HEK293T (cell line): ENCODE measurements around the gene PDZD2.

Experiments
- ARNT ChIP-seq: fragments of 450-650 bp; IDR thresholded peaks from 2 replicates; pipeline ENCODE4 v1.6.1; 2017; ENCODE audit warnings: mild to moderate bottlenecking
- CTBP1 ChIP-seq: fragments of 450-650 bp; IDR thresholded peaks from 2 replicates; pipeline ENCODE4 v1.6.1; 2016; ENCODE audit warnings: borderline replicate concordance
- HDGF ChIP-seq: fragments of 450-650 bp; IDR thresholded peaks from 2 replicates; pipeline ENCODE4 v1.6.1; 2017; ENCODE audit warnings: antibody characterized with exemption, borderline replicate concordance
- SUZ12 ChIP-seq: fragments of 450-650 bp; IDR thresholded peaks from 2 replicates; pipeline ENCODE4 v1.6.1; 2016; ENCODE audit warnings: mild to moderate bottlenecking

GRCh38 chr5:32029781-32030180 is 390.9 kb downstream of the PDZD2 start:
- TF ChIP-seq CTBP1 (no peak), HDGF (no peak), SUZ12 (no peak), ARNT (no peak)
